HG03280 (cell line): Measurements from ENCODE around the gene USH1G.
"Not testable (repeated sequence)": the region's sequence is repeated elsewhere in the genome, so short reads cannot be mapped to it uniquely, and the experiment has no call there.

Source experiments
- ATAC-seq: cut with Tn5 transposase; IDR thresholded peaks from one replicate; pipeline ENCODE4 v1.9.1; 2021; ENCODE audit warnings: mild to moderate bottlenecking, moderate library complexity; ENCODE audit not compliant: unreplicated experiment

USH1G gene

DNA sequence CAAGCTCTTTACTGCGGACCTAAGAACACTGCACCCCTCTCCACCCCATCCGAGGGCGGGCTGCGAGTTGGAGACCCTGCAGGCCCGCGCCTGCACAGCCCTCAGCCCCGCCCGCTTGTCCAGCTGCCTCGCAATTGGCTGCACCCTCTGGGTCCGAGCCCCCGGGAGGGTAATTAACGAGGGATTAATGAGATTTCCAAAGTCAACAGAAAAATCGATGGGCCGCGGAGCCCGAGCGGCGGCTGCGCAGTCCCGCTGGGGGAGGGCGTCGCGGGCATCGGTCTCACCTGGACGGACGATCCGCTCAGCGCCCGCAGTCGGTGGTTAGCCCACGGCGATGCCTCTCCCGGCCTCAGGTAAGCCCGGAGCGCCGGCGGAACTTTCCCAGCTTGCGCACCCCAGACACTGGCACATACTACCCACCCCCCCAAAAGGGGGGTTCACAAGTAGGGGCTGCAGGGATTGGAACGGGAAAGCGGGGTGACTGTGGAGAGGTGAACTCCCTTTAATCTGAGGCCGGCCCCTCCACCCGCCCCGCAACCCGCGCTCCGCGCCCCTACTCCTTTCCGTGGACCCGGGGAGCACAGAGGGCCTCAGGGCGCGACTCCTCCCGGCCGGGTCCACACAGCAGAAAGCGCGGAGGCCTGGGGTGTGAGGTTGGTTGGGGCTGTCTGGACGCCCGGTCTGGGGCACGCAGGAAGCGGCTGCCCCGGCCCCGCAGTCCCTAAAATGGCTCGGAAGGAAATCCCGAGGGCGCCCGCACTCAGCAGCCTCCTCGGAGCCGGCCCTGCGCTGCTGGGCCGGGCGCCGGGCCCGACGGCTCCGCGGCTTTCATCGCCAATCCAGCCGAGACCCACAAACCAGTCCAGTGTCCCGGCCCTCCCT is 12.8 kb upstream of the USH1G start, which contains the start of gene OTOP3:
Gene OTOP3, plus strand, starts transcription at position 314 of the 885 bp plus-strand sequence. Its CDS starts 24 bp downstream, at position 338.
- ATAC-seq: no peak

DNA sequence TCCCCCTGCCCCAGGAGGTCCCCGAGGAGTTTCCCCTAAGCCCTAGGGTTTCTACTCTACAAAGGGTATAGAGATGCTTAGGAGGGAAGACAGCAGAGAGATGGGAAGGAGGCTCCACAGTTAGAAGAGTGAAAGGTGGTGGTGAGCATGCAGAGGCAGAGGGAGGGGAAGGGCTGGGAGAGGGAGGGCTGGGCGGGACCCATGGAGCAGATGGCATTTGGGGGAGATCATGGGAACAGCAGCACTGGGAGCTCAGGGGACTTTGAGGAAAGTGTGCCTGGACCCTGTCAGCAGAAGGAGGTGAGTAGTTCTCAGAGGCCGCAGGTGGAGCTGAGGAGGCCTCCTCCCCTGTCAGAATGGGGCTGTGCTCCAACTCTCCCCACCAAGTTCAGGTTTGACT is 12.0 kb upstream of the USH1G start:
- ATAC-seq: no peak

DNA sequence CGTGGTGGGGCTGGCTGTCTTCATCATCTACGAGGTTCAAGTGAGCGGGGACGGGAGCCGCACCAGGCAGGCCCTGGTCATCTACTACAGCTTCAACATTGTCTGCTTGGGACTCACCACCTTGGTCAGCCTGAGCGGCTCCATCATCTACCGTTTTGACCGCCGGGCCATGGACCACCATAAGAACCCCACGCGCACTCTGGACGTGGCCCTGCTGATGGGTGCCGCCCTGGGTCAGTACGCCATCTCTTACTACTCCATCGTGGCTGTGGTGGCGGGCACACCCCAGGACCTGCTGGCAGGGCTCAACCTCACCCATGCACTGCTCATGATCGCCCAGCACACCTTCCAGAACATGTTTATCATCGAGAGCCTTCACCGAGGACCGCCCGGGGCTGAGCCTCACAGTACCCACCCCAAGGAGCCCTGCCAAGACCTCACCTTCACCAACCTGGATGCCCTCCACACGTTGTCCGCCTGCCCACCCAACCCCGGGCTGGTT is 7.5 kb upstream of the USH1G start:
- ATAC-seq: no peak

DNA sequence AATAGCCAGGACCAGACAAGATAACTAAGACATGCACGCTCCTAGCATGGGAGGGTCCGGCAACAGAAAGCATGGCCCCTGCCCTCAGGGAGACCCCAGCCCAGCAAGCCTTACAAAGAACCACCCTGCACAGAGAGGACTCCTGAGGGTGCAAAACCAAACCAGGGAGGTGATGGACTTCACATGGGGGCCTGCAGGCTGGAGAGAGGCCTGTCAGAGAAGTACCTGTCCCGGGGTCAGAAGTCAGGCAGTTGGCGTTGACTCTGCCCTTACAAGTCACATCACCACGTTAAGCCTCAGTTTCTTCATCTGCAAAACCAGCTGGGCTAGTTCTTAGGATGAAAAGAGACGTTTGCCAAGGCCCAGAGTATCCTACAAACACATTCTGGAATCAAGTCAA is 5.7 kb upstream of the USH1G start:
- ATAC-seq: no peak

DNA sequence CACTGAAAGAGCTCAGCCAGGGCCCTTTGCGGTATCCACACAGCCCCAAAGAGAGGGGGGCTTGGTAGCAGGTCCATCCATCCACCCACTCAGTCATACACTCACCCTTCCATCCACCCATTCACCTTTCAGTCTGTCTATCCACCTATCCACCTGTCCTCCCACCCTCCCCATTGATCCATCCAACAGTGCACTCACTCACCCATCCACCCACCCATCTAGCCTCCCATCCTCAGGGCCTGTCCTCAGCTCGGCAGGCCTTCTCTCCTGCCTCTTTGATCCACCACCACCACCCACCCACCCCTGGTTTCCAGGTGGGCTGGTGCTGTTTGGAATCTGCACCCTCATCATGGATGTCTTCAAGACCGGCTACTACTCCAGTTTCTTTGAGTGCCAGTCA is 2.2 kb upstream of the USH1G start:
- ATAC-seq: no peak

DNA sequence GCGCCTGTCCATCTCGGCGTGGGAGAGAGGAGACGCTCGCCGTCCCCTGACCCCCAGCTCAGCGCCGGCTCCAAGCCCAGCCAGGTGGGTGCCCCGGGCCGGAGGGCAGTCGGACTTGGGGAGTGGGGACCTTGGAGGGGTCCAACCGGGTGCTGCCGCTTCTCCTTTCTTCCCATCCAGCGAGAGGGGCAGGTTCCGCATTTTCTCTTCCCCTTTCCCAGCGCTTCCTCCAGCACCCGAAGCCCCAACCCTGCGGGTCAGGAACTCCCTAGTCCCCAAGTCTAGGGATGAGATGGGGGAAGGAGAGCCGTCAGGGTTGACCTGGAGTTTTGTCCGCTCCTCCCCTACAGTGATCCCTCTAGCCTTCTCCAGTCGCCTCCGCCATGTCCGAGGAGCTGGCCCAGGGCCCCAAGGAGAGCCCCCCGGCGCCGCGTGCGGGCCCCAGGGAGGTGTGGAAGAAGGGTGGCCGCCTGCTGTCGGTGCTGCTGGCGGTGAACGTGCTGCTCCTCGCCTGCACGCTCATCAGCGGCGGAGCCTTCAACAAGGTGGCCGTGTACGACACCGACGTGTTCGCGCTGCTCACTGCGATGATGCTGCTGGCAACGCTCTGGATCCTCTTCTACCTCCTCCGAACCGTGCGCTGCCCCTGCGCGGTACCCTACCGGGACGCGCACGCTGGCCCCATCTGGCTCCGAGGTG is 1.3 kb upstream of the USH1G start, which contains the start of gene OTOP2:
Gene OTOP2, plus strand, starts transcription at position 24 of the 699 bp plus-strand sequence. Its CDS starts 360 bp downstream, at position 384.
- no peak for ATAC-seq

DNA sequence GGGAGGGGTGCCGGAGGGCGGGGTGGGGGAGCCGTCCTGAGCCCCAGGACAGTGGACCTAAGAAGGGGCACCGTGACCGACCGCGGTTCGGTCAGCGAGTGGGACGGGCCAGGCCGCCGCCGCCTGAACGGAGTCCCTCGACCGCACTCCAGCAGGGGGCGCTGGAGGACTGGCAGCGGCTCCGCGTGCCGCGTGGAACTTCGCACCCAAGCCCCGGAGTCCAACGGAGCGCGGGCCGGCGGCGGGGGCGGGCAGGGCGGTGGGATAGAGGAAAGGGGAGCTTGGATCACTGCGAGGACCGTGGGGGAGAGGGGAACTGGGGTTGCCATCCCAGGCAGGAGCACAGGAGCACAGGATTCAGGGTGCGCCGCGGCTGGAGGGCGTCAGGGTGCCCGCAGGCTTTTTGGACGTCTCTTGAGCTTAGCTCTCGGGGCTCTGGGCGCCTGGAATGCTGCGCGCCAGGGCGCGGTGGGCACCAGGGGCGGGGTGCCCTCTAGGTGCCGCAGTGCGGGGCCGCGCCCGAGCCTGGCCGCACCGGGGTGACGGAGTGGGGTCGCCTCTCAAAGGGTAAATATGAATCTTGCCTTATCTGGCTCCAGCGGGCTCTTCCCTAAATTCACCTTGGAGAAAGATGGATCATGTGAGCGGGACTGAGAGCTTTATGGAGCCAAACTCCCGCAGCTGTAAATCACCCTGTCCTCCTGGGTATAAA is 639 bp upstream of the USH1G start:
- ATAC-seq: no peak

DNA sequence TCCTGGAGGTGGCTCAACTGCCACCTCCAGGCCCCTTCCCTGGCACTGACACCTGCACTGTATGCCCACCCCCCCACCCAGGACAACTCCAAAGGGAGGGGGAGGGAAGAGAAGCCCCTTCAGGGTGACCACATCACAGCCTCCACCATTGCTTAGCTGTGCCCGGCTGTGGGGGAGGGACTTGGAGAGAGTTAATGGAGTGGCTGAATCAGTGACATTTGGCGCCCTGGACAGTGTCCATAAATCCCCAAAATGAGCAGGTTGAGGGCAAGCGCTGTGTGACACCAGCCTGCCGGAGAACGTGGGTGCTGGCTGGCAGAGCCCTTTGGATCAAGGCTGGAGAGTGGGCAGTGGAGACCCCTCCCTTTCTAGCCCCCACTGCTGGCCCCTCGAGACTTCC is 883 bp downstream of the USH1G start:
- no peak for ATAC-seq

DNA sequence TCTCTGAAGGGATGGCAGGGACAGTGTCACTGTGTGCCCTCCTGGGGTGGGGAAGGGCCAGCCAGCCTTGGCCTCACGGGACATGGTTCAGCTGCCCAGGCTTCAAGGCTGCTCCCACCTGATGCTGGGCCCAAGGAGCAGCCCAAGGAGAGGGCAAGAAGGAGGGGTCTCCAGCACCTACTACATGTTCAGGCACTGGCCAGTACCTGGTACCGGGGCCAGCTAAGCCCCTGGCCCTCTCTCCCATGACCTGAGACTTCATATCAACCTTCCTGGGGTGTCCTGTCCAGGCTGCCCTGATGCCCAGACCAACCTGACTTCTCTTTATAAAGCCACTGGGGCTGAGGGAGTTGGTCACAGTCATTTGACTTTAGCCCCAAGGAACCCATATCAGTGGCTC is 1.3 kb downstream of the USH1G start:
- ATAC-seq: no peak

DNA sequence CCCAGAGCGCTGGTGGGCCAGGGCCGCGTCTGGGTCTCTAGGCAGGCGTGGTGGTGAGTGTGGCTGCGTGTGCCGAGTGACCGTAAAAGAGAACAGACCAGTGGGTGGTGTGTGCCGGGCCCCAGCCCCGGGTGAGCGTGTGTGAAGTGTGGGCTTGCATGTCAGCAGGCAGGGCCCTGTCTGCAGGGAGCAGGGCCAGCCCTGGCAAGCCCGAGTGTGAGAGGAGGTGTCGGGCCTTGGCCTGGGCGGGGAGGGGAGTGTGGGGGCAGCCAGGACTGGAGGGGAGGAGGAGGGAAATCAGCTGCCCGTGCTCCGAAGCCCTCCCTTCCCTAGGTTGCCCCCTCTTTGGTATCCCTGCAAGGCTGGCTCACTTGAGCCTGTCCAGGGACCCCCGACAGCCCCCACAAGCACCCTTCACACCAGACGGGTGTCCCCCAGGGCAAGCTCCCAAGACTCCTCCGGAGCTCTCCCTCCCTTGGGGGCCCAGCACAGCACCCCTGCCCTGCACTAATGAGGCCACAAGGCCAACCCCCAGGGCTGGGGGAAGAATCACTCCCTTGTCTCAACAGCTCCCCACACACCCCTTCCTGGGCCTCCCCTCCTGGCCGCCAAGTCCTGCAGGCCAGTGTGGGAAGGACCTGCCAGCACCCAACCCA is 1.9 kb downstream of the USH1G start:
- ATAC-seq: no peak

DNA sequence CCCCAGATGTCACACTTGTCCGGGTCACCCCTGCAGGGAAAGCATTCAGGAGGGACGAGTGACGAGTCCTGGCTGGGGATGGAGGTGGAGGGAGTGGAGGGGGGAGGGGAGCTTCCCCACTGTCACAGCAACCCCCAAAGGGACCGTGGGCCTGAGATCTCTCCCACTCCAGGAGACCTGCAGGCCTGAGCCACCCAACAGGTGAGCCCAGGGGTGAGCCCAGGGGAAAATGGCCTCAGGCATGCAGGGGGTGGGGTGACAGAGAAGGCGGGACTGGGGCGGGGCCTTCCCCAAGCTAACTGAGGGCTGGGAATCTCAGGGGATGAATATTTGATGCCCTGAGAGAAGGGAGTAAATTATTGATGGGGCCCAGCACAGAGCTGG is 2.4 kb downstream of the USH1G start:
- no peak for ATAC-seq

DNA sequence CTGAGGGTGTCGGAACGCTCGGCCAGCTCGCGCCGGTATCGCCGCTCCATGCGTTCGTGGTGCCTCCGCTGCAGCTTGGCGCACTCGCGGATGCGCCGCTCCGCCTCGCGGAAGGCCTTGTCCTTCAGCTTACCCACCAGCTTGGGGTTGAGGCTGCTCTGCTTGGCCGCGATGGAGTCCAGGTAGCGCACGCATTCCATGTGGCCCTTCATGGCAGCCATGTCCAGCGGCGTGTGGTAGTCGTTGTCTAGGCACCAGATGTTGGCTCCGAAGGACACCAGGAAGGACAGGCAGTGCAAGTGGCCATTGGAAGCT is 2.8 kb downstream of the USH1G start:
- no peak for ATAC-seq

DNA sequence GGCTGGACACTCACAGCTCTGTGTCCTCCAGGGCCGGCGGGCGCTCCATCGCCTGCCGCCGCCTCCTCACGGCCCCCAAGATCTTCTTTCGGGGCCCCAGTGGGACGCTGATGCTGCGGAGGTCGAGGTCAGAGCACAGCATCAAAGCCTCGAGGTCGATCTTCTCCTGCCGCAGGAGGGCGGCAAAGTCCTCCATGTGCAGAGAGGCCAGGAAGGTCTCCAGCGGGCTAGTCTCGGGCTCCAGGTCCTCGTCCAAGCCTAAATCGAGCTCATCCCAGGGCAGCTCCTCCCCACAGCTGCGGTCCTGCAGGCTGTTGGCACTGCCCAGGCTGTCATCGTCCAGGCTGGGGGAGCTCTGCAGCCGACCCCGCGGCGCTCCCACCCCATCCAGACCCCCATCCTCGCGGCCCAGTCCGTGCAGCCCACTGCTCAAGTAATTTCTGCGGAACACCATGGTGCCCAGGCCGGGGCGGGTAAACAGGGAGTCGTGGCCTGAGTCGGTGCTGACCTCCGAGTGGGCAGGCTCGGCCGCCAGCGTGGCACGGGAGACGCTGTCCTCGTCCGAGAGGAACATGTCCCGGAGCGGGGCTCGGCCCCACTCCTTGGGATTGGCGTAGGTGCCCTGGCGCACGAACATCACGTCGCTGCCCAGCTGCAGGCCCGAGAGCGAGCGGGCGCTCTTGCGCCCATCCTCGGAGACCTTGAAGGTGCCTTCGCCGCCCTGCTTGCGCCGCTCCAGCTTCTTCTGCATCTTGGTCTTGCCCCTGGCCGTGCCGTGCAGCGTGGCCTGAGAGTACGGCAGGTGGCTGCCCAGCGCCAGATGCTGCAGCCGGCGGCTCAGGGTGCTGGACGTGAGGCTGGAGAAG is 3.4 kb downstream of the USH1G start:
- no peak for ATAC-seq

DNA sequence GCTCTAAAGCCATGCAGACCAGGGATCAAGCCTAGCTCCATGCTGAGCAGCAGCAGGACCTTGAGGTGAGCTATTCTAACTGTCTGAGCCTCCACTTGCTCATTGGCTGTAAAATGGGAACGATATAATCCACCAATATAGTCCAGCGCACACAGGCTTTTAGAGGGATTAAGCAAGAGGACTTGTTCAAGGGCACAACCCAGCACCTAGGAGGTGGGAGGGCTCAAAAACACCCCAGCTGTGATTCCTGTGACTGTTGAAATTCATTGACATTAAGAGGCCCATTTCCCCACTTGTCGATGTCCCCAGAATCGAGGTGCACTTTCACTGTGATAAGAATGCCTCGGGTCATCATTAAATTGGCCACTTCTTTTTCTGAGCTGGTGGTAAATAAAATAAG is 4.1 kb downstream of the USH1G start:
- ATAC-seq: no peak

DNA sequence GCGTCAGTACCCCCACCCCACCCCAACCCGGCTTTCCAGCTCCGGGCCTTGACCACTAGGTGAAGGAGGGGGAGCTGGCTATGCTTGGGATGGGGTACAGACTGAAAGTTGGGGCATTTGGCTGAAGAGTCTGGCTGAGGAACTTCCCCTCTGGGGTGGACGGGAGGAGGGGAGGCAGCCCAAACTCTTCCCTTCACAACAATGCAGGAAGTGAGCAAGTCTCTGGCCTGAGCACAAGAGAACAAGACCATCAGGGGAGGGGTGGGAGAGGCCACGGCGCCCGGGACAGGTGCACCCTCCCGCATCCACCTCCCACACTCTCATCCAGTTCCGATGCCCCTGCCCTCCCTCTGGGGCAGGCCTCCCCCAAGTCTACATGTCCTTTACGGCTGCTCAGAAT is 5.6 kb downstream of the USH1G start:
- no peak for ATAC-seq

DNA sequence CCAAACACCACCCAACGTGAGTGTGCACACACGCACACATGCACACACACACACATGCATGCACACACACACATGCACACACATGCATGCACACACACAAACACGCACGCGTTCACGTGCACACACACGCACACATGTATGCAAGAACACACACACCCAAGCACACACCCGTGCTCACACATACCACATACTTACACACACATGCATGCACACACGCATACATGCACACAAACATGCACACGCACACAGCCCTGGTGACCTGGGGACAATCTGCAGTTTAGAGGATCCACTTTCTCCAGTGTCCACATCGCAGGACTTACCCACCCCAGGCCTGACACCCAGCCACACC is 6.2 kb downstream of the USH1G start:
- ATAC-seq: no peak

DNA sequence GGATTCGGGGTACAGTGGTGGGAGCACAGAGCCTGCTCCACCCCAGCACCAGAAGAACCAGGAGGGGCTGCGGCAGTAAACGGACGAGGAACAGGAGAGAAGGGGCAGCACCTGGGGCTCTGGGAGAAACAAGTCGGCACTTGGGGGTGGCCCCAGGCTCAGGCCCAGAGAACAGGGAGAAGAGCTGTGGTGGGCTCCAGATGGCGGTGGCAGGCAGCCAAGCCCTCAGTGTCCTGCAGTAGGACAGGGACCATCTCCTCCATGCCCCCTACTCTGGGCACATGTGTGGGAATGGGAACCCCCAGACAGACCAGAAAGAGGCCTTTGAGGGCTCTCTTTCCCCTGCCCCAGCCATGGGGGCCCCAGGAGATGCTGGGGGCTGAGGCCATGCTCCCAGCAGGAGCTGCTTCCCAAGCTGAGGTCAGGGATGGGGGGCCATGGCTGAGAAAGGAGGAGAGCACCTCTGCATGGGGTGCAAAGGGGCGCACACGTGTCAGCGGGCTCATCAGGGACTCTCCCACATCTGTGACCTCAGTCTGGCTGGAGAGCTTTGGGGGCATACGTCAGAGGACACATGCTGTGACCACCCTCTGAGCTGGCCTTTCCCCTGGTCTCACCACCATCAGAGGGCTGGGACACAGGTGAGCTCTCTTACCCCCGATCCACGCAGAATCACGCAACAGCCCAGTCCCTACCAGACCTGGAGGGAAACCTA is 6.8 kb downstream of the USH1G start:
- no peak for ATAC-seq

DNA sequence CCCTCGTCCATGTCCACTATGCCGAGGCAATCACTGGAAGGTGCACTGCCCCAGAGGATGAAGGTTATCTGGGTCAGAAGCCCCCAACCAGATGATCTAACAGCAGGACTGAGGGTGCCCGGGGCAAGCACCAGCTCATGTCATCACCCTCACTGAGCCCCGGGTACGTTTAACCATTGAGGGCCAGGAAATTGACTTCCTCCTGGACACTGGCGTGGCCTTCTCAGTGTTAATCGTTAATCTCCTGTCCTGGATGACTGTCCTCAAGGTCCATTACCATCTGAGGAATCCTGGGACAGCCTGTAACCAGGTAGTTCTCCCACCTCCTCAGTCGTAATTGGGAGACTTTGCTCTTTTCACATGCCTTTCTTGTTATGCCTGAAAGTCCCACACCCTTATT is 11.6 kb downstream of the USH1G start:
- ATAC-seq: not testable (repeated sequence)

DNA sequence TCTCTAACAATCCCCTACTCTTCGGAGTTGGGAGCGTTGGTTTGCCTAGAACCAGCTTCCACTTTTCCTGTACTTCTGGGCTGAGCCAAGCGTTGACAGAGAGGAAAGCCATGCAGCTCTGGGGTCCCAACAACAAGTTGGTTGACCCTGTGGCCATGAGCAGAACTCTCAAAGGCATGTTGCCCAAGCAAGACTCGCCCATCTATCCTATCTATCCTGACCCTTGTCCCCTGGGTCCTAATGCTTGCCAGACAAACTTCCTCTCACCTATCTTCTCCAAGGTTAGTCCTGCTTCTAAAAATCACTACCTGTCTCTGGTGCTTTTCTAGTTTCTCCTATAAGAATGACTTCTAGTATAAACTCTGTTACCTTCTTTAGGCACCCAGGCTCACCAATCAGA is 14.0 kb downstream of the USH1G start:
- ATAC-seq: not testable (repeated sequence)

DNA sequence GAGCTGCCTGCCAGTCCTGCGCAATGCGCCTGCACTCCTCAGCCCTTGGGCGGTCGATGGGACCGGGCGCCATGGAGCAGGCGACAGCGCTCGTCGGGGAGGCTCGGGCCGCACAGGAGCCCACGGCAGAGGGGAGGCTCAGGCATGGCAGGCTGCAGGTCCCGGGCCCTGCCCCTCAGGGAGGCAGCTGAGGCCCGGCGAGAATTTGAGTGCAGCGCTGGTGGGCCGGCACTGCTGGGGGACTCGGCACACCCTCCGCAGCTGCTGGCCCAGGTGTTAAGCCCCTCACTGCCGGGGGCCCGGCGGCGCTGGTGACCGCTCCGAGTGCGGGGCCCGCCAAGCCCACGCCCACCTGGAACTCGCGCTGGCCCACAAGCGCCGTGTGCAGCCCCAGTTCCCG is 16.0 kb downstream of the USH1G start:
- ATAC-seq: no peak
